NCI-H1105 (cell line): ENCODE results near the gene HTR2B.
"Not testable (repeated sequence)": the region's sequence is repeated elsewhere in the genome, so short reads cannot be mapped to it uniquely, and the experiment has no call there.

Experiments used
- DNase-seq: peaks from one replicate; lab custom pipeline; 2025; lab: John Stamatoyannopoulos, UW

Gene HTR2B

DNA sequence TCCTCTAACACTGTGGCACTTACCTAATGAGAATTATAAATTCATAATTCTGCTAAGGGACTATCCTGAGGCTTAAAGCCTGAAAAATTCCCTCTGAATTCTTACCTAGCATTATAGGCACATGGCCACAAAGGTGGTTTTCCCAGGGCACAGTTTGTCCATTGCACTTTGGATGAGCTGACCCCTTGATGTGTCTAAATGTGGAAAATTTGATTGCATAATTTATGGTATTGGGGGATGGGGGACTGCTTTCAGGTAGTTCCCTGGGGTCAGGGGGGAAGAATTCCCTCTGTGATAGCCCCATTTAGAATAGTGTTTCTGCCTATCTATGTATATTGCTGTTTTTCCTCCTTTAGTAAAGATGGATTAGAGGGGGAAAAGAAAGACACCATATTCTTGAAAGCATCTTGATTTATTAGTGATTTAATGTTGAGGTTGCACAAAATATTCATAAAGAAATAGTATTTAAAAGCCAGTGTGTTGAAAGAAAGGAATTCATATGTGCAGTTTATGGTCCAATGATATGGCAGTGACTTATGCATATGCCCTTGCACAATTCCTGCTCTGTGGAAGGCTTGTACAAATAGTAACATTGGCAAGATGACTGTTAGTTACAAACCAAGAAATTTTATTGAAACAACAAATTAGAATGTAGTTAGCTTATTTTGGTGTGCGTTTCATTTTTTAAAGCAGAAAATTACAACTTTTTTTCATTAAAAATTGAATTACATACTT is 8.7 kb upstream of the HTR2B start:
- no peak for DNase-seq

DNA sequence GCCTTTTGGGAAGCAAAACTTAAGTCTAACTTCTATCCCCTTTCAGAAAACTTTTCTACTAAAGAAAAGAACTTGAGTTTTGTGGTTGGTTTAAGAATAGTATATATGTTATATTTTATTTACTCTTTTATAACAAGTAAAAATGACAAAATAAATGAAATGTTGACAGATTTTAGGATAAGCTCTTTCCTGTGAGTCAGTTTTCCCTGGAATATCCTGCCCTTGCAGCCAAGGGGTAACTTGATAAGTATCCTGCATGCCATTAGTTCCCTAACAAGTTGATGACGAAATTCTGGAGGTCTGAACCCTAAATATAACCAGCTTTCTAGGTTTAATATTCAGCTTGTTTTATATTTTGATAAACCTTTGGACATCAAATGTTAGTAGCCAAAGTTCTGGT is 7.3 kb upstream of the HTR2B start:
- no peak for DNase-seq

DNA sequence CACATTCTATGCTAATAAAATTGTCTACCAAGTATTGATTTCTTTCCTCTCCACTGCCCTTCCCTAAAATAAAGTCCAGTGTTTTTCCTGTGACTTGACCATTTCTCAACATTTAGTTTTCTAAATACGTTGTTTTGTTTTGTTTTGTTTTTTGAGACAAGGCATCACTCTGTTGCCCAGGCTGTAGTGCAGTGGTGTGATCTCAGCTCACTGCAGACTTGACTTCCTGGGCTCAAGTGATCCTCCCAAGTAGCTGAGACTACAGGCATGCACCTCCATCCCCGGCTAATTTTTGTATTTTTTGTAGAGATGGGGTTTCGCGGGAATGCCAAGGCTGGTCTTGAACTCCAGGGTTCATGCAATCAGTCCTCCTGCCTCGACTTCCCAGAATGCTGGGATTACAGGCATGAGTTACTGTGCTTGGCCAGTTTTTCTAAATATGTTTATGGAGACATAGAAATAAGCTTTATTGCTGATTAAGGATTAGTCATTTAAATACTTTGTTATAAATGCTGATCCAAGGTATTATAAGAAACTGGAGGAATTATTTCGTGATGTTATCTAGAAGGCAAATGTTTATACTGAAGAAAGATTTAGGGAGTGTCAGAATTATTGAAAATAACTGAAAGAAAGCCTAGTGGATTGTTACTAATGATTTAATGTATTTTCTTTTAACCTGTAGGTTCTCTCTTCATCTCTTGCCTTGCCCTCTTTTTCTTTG is 5.7 kb upstream of the HTR2B start:
- DNase-seq = no peak

DNA sequence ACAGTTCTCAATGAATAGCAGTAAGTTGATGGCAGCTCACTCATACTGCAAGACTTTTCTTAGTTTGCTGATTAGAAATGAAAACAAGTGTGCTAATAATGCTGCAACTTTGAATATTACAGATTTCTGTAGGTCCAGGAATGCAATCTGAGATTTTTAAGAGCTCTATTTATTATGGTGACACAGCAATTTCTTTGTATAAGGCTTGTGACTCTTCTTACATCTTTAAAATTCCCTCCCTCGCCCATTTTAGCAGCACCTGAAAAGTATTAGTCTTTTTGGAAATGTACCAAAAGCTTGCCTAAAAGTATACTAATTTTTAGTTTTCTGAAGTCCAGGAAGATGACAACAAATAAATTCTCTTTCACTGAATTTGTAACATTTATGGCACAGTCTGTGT is 4.4 kb upstream of the HTR2B start:
- no peak for DNase-seq

DNA sequence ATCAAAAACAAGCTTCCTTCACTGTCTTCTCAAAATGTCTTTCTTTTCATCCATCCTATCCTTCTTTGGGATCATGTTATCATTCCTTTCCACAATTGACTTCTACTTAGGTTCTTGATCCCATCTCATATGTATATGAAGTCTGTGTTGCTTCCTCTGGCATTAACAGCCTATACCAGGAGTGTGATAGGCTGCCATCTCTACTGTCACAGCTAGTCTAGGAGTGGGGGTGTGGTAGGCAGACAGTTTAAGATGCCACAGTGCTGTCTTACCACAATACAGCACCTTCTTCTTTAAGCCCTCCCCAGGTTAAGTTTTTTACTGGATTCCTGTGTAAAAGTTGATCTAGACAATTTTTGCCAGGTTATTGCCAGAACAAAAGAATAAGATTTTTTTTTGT is 3.7 kb upstream of the HTR2B start:
- DNase-seq = no peak

DNA sequence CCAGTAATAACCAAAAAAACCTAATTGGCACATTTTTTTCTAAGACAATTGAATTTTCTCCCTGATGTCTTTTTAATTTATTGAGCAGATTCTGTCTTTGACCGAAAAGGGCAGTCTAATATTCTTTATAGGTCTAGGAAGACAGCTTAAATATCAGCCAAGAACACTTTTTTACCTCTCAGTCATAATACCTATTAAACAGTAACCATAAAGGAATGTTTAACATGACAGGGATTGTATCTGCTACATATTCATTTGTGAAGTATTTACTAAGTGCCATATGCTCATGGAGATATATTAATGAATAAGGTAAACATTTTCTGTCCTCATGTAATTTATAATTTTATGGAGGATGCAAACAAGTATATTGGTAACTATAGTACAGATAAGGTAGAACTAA is 3.1 kb upstream of the HTR2B start:
- no peak for DNase-seq

DNA sequence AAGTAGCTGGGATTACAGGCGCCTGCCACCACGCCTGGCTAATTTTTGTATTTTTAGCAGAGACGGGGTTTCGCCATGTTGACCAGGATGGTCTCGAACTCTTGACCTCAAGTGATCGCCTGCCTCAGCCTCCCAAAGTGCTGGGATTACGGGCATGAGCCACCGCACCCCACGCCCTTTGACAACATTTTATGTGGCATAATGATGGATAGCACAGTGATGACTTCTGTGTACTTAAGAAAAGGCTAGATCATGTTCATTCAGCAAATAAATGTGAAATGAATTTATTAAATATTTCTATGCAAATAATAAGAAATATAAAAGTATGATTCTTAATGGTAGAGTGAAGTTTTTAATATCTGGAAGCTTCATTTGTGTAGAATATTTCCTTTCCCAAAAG is 2.6 kb upstream of the HTR2B start:
- no peak for DNase-seq

DNA sequence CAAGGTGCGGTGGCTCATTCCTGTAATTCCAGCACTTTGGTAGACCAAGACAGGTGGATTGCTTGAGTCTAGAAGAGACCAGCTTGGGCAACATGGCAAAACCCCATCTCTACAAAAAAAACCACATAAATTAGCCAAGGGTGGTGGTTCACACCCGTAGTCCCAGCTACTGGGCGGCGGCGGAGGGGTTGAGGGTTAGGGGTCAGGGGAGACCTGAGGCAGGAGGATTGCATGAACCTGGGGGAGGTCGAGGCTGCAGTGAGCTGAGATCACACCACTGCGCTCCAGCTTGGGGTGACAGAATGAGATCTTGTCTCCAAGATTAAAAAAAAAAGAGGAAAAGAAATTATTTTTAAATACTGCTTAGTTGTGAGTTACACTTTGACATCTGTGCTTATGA is 1.3 kb upstream of the HTR2B start:
- no peak for DNase-seq

DNA sequence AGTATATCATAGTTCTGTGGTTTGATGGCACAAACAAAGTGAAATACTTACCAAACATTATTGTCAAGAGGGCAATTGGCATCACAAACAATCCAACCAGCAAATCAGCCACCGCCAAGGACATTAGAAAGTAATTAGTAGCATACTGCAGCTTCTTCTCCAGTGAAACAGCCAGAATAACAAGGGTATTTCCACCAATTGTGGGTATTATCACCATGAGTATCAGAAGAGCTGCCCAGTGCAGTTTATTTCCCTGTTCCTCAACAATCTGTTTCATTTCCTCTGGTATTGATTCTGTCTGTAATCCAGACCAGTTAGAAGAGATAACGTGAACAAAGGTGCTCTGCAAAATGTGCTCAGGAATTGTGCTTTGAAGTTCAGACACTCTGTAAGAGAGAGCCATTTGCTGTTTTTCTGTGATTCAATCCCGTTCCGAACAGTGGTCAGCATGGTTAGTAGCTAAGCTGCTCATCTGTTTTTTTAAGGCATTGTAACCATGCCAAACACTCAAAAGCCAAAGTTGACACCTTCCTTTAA is 1.4 kb downstream of the HTR2B start:
- DNase-seq = no peak

DNA sequence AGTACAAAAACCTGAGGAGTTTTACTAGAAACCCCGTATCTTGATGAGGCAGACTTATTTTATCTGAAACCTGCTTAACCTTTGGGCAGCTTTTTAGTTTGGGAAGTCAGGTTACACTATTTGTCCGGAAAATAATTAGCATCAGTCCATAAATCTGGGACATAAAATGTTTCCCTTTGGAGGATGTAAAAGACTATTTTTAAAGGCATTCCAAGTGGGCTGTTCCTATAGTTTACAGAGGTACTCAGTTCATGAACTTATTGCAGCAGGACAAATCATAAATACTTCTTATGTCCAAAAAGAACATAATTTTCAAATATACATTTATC is 6.3 kb downstream of the HTR2B start:
- DNase-seq = no peak

DNA sequence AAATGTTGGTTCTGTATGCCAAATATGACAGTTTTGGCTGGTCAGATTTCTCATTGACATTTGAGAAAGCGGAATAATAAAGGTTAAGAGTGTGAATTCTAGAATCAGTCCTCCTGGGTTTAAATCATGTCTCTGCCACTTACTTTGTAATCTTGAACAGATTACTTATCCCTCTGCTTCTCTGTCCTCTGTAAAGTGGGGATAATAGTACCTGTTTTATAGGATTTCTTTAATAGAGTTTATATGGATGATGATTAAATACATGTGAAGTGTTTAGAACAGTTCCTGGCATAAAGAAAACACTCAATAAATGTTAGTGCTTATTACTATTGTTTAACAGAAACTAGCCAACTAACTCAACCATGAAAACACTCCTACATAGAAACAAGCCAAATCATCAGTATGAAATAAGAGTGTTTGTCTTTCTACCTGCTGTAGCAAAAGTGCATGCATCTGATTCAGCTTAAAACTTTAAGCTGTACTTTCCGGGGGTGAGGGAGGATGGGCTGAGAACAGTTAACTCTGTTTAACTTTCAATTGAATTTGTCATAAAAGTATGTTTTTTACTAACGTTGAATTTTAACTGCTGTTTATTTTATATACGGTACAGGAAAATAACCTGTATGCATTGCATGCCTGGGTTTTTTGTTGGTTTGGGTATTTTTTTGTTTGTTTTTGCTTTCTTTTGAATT is 6.8 kb downstream of the HTR2B start:
- DNase-seq = no peak

DNA sequence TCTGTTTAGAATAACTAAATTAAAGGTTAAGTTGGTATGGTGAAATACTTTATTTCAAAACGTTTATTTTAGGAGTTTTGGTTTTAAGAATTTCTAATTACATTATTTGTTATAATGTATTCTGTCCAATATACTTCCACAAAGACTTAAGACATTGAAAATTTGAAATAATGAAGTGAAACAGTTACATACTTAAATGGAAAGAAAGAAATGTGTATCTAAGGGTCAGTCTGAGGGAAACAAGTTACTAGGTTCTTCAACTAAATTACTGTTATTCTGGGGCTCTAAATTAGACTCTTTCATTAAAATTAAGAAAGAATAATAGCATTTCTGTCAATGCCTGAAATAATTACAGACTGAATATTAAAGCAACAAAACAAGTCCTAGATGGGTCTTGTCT is 7.7 kb downstream of the HTR2B start:
- DNase-seq = no peak

DNA sequence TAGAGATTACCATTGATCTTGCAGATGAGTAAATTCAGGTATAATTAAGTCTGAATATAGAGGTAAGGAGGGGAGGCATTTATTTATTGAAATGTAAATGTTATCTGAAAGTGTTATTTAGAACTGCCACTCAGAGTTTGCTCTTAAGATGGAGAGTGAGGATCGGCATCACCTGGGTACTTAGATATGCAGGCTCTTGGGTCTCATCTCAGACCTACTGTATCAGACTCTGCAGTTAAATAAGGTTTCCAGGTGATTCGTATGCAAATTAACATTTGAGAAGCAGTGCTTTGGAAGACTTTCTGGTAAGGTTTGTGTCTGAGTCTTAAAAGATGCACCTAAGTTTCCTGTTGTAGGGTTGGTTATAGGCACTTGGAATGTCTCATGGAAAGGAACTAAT is 9.2 kb downstream of the HTR2B start:
- no peak for DNase-seq

DNA sequence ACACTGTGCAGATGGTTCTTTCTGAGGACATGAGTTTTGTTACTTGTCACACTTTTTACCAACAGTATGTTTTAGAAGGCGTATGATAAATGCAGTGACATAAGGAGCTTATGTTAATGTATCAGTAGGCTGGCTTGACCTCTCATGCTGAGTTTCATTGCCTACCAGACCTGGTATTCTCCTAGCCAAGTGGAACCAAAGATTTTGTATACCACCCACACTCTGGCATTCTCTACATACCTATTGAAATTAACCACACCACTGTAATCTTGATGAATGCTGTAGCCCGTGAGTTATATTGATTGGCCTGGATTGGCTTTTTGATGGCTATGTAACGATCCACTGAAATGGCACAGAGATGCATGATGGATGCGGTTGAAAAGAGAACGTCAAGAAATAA is 11.4 kb downstream of the HTR2B start:
- DNase-seq = no peak

DNA sequence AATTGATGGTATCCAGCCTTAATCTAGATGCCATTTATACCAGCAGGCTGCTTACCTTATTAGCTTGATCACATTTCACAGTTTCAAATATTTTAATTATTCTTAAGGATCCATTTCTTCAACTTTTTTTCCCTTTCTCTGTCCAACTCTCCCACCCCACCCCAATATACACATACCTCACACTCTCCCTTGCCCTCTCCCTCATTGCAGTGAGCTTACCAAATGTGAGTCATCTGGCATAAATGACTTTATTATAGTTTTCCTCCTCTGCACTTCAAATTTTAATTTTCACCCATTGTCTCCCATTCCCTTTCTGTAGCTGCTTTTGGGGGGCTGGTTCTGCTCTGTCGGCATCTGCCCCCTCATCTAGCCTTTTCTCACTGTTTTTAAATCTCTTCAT is 12.9 kb downstream of the HTR2B start:
- no peak for DNase-seq

DNA sequence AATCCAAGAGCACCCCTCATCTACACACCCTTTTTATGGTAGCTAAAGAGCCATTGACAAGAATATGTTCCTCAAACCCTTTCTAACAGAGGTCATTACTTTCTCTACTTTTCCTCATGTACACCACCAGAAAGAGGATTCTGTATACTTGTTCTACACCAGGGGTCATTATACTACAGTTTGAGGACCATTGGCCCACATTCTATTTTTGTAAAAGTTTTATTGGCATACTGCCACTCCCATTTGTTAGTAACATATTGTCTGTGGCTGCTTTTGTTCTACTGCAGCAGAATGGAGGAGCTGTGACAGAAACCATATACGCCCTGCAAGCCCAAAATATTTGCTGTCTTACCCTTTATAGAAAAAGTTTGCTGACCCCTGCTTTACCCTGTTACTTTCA is 14.3 kb downstream of the HTR2B start:
- no peak for DNase-seq

DNA sequence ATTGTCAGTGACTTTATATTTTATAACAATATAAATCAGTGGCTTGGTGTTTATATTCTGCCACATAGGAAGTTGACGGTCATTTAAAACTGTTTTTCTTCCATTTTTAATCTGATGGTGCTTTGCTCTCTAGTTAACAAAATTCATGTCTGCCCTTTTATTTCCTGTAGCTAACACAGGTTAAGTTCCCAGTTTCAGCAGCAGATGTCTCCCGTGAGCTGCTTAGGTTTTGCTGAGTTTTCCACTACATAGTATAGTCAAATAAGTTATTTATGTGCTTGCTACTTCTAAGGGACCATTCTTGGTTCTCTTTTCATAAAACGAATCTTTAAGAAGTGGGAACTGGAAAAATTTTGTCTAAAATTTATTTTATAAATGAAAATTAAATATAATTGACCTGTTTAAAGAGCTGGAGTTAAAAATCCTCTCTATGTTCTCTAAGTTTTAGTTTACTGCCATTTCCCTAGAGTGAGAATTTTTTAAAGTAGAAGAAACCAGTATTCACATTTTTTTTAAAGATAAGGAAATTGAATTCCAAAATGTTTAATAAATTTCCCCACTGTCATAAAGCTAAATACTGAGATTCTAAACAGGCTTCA is 20.6 kb downstream of the HTR2B start:
- DNase-seq = no peak

DNA sequence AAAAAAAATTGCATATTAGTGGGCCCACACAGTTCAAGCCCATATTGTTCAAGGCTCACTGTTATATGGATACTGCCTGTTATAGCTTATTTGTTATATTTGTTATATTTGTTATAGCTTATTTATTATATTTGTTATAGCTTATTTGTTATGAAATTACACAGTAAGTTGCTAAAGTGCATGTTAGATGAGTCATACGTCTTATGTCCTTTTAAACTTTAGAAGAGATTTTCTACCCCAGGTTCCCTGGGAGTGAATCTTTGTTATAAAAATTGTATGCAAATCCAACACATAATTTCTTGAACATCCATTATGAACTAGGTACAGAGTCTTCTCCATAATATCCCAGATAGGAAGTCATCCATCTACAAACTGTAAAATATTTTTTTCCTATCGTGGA is 22.1 kb downstream of the HTR2B start:
- no peak for DNase-seq

DNA sequence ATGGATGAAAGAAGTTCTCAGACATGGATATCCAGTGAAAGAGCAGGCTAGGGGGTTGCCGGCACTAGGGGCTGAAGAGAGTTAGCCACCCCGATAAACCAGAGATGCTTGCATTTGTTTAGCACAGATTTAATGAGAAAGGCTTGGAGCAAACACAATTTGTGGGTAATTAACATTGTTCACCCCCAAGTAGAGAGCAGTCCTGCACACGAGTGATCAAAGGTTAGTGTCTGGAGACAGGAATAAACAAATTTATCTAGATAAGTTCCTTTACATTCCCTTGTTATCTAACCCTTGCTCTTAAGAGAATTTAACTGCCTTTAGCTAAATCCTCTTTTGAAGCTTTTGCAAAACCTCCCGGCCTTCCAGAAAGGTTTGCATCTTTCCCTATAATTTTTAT is 23.9 kb downstream of the HTR2B start:
- no peak for DNase-seq

DNA sequence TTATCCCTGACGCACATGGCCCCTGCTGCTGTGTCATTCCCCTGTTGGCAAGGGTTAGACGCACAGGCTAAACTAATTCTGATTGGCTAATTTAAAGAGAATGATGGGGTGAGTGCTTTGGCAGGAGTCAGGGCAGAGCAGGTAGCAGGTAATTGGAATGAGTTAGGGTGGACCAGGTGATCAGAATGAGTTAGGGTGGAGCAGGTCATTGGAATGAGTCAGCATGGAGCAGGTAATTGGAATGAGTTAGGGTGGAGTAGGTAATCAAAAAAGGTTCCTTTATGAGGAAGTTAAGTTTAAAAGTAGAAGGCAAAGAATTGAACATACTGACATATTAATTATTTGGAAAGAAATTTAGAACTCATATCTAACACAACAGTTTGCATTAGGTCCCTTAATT is 24.5 kb downstream of the HTR2B start:
- DNase-seq = not testable (repeated sequence)

DNA sequence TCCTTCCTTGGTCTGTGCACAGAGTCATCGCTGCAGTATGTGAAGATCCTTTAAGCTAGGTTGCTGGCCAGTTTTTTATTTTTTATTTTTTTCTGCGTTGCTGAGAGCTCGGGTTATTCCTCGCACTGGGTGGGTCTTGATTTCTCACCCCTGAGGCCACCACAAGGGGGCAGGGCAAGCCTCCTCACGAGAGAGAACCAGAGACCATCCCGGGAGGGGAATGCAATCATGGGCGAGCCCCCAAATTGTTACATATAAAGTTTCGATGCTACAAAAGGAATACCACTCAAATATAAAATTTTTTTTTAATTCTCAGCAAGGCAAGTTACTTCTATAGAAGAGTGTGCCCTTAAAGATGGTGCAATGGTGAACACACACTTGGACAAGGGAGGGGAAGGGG is 24.9 kb downstream of the HTR2B start:
- no peak for DNase-seq

DNA sequence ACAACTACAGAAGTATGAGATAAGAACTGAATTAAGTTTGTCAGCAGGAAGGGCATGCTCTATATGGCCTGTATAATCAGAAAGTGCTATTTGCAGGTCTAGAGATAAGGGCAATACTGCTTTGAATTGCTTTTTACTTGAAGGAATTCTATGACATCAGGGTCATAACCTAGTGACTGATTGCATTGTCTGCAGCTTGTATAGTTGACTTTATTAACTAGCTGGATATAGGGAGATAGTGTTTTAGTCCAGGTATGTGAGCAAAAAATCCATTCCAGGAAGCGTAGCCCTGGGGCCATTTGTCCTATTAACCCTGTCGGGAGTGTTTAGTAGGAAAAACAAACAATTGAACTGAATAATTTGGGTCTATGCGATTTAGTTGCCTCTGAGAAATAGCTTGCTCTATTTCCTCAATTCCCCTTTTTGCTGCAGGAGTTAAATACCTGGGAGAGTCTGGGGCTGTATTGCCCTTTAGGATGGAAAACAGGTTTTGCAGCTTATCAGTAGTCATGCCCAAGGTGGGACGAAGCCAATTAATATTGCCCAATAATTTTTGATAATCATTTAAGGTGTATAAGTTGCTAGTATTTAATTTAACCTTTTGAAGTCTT is 30.0 kb downstream of the HTR2B start:
- DNase-seq = no peak
